Upper lobe of right lung (tissue), 1 donor: ENCODE measurements around the gene TXNRD1. TPM values are rescaled to one million over a fixed set of nuclear protein-coding genes. Genes with fewer than 3 reads are reported as not detected.
"Not testable (repeated sequence)": the region's sequence is repeated elsewhere in the genome, so short reads cannot be mapped to it uniquely, and the experiment has no call there.

ENCODE experiments used
- ATAC-seq: fragments of 200-7000 bp; cut with Tn5 transposase; one replicate; pipeline ENCODE4 v1.9.1; 2020; ENCODE audit warnings: mild to moderate bottlenecking, moderate library complexity
- DNase-seq: peaks from one replicate; pipeline ENCODE4 v3.0.0-alpha.2; 2020
- H3K27ac ChIP-seq: fragments of 200-600 bp; one replicate; pipeline ENCODE4 v1.8.0; 2022
- H3K27me3 ChIP-seq: fragments of 200-600 bp; one replicate; pipeline ENCODE4 v1.8.0; 2022; ENCODE audit warnings: mild to moderate bottlenecking
- H3K36me3 ChIP-seq: fragments of 200-600 bp; one replicate; pipeline ENCODE4 v1.8.0; 2022
- H3K4me1 ChIP-seq: fragments of 200-600 bp; one replicate; pipeline ENCODE4 v1.8.0; 2022
- H3K4me3 ChIP-seq: fragments of 200-600 bp; one replicate; pipeline ENCODE4 v1.8.0; 2022; ENCODE audit warnings: mild to moderate bottlenecking
- H3K9me3 ChIP-seq: fragments of 200-600 bp; one replicate; pipeline ENCODE4 v1.8.0; 2022
- CTCF ChIP-seq: fragments of 200-600 bp; IDR thresholded peaks from one replicate; pipeline ENCODE4 v1.8.0; 2022; ENCODE audit warnings: antibody characterized with exemption
- intact Hi-C: fragments of 100-400 bp; cut with DNase I; formaldehyde crosslinking; loops from one replicate; pipeline ENCODE4 v1.11.0; 2022
- total RNA-seq: library from RNA; stranded (reverse); fragmentation: NEBNext Ultra II Directional; extraction: Animal tissue kit (Norgen Biotek cat#: 25700); gene quantifications from one replicate; pipeline ENCODE4 v1.2.1, GENCODE V29; 2021
- donor health status: DM: no; HTN: yes; CAD: no; lungs with severe emphysema.

Gene TXNRD1
- total RNA-seq, 1 donor from 2014 or later, result 161 TPM

- H3K4me1 ChIP-seq, result no peaks in the 10 kb centered on the region
- no peak overlapping the region for H3K4me3 ChIP-seq
- TF ChIP-seq CTCF, result no peak
- H3K9me3 ChIP-seq, result no peaks in the 10 kb centered on the region
- H3K36me3 ChIP-seq, result peaks cover 89% of the 10 kb centered on the region
- no peak overlapping the region for H3K27ac ChIP-seq
- ATAC-seq (no peak), DNase-seq (no peak)
- no peaks in the 10 kb centered on the region for H3K27me3 ChIP-seq
- intact Hi-C loops, result no loop called here
These were observed 106.4 kb downstream of the TXNRD1 start for GRCh38 chr12:104321949-104322348.

- H3K4me3 ChIP-seq, H3K27ac ChIP-seq, H3K4me1 ChIP-seq, intact Hi-C loops, ATAC-seq, DNase-seq, H3K9me3 ChIP-seq, H3K27me3 ChIP-seq: not testable (repeated sequence)
- H3K36me3 ChIP-seq, result peaks cover 89% of the 10 kb centered on the region
These were observed 107.0 kb downstream of the TXNRD1 start for GRCh38 chr12:104322533-104322932.

- Histone ChIP-seq H3K36me3 (peaks cover 90% of the 10 kb centered on the region), H3K9me3 (no peaks in the 10 kb centered on the region), H3K27me3 (no peaks in the 10 kb centered on the region), H3K27ac (no peak overlapping the region), H3K4me3 (no peak overlapping the region), H3K4me1 (no peaks in the 10 kb centered on the region)
- no peak for TF ChIP-seq CTCF
- ATAC-seq (no peak), DNase-seq (no peak)
- intact Hi-C loops, result no loop called here
These were observed 108.3 kb downstream of the TXNRD1 start for GRCh38 chr12:104323899-104324298.

- intact Hi-C loops, H3K9me3 ChIP-seq, H3K4me3 ChIP-seq, DNase-seq, ATAC-seq, H3K27ac ChIP-seq, H3K27me3 ChIP-seq, H3K4me1 ChIP-seq: not testable (repeated sequence)
- peaks cover 89% of the 10 kb centered on the region for H3K36me3 ChIP-seq
These were observed 112.7 kb downstream of the TXNRD1 start for GRCh38 chr12:104328278-104328677.

GRCh38 chr12:104328790-104329189 is 113.2 kb downstream of the TXNRD1 start:
- Histone ChIP-seq H3K36me3 (peaks cover 92% of the 10 kb centered on the region), H3K27me3 (no peaks in the 10 kb centered on the region), H3K27ac (no peak overlapping the region), H3K4me1 (no peaks in the 10 kb centered on the region), H3K9me3 (no peaks in the 10 kb centered on the region), H3K4me3 (no peak overlapping the region)
- intact Hi-C loops, result no loop called here
- DNase-seq, result no peak
- TF ChIP-seq CTCF, result no peak
- ATAC-seq, result no peak

- Histone ChIP-seq H3K27me3 (no peaks in the 10 kb centered on the region), H3K36me3 (peaks cover 92% of the 10 kb centered on the region), H3K9me3 (no peaks in the 10 kb centered on the region), H3K27ac (no peak overlapping the region), H3K4me3 (no peak overlapping the region), H3K4me1 (no peaks in the 10 kb centered on the region)
- no peak for TF ChIP-seq CTCF
- ATAC-seq (no peak), DNase-seq (no peak)
- intact Hi-C loops, result no loop called here
These were observed 114.3 kb downstream of the TXNRD1 start for GRCh38 chr12:104329707-104330532.
